SW 1271 (cell line): Measurements from ENCODE around the gene PPP2R3B.
"Not testable (repeated sequence)": the region's sequence is repeated elsewhere in the genome, so short reads cannot be mapped to it uniquely, and the experiment has no call there.

Source experiments
- DNase-seq, 2 experiments: peaks; one replicate each; lab custom pipeline; 2025; lab: John Stamatoyannopoulos, UW

PPP2R3B gene, protein sequence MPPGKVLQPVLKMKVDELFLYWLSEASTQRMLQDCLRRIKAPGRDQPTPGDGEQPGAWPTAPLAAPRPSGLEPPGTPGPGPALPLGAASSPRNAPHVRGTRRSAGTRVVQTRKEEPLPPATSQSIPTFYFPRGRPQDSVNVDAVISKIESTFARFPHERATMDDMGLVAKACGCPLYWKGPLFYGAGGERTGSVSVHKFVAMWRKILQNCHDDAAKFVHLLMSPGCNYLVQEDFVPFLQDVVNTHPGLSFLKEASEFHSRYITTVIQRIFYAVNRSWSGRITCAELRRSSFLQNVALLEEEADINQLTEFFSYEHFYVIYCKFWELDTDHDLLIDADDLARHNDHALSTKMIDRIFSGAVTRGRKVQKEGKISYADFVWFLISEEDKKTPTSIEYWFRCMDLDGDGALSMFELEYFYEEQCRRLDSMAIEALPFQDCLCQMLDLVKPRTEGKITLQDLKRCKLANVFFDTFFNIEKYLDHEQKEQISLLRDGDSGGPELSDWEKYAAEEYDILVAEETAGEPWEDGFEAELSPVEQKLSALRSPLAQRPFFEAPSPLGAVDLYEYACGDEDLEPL

DNA sequence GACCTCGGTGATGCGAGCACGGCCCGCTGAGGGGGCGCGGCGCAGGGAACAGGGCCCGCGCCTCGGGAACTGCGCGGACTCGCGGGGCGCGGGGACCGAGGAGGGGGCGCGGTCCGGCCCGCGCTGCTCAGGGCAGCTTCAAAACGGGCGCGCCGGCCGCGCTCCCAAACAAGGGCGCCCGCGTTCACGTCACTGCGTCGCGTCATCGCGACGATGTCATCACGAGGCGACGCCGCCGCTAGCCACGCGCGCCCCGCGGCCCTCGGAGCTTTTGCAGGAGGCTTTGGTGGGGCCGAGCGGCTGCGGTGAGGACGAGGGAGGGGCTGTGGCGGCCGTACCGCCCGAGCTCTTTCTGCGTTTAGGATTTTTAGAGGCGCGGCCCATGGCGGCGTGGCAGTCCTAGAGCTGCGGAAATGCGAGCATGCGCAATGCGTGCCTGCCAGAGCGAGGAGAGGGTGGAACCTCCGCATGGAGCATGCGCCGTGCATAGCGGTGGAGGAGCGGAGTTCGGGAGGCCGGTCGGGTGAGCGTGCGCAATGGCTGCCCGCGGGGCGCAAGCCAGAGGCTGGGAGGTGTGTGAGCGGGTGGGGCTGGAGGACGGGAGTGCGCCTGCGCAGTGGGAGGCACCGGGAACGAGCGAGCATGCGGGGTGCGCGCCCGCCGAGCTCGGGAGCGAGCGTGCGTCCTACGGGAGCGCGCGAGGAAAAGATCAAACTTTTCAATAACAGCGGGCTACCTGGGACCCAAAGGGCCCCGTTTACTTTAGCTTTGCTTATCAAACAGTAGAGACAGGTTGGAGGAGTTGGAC, at the start of gene PPP2R3B:
TSS of gene PPP2R3B (minus strand) at position 140 of the 808 bp plus-strand sequence. CDS start 216 bp downstream, outside the sequence.
- DNase-seq, result no peak

DNA sequence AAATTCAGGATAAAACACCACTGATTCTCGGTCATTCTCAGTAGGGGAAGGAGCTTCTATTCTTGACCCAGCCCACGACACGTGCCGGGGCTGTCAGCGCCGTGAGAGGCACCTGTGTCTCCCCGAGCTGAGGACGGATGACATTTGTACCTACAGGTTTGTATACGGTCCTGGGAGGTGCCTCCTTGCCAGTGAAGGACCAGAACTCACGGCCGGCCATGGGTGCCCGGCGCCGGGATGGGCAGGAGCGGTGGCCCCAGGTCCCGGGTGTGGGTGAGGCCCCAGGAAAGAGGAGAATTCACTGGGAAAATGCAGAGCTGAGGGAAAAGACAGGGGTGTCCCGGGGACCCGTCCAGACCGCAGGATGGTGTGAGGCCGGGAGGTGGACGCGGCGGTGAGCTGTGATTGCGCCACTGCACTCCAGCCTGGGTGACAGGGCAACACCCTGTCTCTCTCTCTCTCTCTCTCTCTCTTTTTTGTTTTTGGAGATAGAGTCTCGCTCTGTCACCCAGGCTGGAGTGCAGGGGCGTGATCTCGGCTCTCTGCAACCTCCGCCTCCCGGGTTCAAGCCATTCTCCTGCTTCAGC, 48.9 kb upstream of the PPP2R3B start:
- no peak for DNase-seq

DNA sequence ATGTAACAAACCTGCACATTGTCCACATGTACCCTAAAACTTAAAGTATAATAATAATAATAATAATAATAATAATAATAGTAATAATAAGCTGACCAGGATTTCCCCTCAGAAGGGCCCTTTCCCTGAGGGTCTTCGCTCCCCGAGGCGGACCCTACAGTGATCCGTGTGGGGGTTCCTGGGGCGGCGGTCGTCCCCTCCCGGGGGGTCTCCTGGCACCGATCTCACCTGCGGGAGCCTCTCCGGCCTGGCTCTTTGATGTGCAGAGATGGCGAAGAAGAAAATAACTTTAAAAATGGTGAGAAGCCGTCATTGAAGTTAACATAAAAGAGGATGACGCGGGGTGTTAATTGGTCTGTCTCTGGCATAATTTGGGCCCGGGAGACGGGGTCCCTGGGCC, 48.2 kb upstream of the PPP2R3B start:
- no peak for DNase-seq

DNA sequence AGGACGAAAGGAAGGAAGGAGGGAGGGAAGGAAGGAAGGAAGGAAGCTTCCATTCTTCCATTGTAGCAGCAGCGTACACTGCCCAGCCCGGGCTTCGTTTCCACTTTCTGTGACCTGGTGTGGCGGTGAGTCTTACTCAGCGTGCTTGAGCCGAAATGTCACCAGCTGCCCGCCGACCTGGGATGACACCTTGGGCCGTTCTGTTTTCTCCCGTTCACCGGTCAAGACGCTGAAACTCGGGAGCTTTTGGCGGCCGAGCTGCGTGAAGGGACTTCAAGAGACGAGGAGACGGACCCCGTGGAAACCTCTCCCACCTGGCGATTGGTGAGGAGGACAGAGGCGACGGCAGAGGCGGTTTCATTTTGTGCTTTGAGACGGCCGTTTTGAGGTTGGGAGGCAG, 47.1 kb upstream of the PPP2R3B start:
- no peak for DNase-seq

DNA sequence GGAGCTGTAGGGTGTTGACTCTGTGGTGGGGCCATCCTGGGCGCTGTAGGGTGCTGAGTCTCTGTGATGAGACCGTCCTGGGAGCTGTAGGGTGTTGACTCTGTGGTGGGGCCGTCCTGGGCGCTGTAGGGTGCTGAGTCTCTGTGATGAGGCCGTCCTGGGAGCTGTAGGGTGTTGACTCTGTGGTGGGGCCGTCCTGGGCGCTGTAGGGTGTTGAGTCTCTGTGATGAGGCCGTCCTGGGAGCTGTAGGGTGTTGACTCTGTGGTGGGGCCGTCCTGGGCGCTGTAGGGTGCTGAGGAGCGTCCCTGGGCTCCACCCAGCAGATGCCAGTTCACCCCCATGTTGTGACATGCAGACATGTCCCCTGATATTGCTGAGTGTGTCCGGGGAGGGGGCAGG, 46.0 kb upstream of the PPP2R3B start:
- DNase-seq, result not testable (repeated sequence)

DNA sequence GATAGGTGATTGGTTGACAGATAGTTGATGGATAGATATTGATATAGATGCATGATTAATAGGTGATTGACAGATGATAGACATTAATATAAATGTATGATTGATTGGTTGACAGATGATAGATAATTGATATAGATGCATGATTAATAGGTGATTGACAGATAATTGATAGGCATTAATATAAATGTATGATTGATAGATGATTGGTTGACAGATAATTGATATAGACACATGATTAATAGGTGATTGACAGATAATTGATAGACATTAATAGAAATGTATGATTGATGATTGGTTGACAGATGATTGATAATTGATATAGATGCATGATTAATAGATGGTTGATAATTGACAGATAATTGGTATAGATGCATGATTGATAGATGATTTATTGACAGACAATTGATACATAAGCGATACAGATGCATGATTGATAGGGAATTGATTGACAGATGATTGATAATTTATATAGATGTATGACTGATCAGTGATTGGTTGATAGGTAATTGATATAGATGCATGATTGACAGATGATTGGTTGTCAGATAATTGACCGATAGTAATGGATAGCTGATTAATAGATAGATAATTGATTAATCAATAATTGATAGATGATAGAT, 44.9 kb upstream of the PPP2R3B start:
- no peak for DNase-seq

DNA sequence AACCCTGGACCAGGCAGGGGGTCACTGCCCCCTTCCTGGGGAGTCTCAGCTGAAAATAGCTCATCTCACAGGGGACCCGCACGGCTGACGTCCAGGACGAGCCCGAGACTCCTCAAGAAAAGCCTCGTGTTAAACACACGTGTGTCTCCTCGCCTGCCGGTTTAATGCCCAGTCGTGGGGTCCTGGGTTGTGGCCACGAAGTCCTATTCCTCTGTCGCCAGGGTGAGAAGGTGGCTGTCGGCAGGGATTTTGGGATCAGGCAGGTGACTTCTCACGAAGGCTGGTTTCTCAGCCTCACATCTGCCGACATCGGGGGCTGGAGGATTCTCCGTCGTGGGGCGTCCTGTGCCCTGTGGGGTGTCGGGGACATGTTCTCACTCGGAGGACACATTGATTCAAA, 44.3 kb upstream of the PPP2R3B start:
- DNase-seq, result no peak

DNA sequence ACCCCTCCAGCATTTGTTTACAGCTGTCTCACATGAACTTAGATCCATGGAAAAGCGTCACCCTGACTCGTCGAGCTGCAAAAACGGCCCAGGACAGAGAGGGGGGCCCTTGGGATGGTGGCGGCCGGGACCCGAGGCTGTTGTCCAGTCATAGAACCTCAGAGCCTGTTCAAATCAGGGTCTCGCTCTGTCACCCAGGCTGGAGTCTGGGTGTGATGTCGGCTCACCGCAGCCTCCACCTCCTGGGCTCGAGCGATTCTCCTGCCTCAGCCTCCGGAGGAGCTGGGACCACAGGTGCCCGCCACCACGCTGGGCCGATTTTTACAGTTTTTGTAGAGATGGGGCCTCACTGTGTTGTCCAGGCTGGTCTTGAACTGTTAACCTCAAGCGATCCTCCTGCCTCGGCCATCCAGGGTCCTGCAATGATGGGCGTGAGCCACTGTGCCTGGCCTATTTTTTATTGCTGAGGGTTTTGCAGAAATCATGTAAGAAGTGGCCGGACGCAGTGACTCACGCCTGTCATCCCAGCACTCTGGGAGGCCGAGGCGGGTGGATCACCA, 42.6 kb upstream of the PPP2R3B start:
- DNase-seq, result no peak

DNA sequence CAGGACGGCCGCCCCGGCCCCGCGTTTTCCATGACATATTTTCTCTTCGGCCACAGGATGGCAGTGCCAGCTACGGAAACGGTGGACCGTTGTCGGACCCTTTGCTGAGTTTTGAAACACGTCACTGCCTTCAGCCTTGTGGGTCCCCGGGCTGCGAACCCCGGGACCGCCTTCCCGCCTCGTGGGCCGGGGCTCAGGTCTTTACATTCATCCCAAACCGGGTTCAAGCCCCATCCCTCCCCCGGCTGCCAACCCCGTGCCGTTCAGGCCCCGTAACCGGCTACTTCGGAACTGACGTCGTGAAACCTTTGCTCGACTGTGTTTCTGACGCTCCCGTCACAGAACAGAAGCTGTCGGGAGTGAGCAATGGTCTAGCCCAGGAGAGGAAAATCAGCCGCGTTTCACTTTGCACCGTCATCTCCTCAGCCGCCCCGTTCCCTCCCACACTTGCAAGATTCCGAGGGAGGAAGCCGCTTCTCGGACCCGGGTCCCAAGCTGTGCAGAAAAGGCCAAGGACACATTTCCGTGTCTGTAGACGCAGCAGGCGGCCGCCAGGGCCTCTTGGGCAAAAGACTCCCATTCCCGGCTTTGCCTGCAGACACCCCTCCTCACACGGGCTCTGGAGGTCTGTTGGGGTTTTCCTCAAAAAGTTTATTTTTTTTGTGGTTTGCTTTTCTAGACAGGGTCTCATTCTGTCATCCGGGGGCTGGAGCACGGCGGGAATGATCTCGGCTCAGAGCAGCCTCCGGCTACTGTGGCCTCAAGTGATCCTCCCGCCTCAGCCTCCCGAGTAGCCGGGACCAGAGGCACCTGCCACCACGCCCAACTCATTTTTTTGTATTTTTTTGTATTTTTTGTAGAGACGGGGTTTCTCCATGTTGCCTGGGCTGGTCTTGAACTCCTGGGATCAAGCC, 41.4 kb upstream of the PPP2R3B start:
- DNase-seq, result no peak

DNA sequence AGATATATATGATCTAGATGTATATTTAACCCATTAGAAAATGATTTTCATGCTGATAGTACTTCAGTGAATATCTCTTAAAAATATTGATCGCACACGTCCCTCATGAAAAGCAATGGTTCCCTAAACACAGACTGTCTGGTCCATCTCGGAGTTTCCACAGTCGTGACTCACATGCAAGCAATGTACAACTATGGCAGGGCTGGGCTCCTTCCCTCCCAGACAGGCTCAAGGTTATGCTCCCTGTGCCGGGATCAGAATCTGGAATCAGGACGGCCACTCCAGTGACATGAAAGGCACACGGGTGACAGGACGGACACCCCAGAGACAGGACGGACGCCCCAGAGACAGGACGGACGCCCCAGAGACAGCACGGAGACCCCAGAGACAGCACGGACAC, 40.2 kb upstream of the PPP2R3B start:
- DNase-seq, result peak in 1 of 2 experiments; percentile 0

DNA sequence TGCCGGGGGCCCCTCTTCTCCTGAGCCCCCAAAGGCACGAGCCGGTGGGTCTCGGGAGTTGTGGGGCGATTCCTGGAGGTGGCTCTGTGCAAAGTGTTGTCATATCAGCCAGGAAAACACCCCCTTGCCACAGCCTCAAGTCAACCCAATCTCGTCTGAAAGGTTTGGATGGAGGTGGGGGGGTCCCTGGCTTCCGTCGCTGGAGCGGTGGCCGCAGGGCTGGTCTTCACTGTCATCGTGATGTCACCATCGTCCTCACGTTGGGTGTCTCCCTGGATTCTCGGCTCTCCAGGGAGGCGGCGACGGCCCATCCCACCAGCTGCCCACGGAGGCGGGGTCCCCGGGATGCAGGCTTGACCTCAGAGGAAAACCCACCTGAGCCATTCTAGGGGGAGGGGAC, 38.3 kb upstream of the PPP2R3B start:
- no peak for DNase-seq

DNA sequence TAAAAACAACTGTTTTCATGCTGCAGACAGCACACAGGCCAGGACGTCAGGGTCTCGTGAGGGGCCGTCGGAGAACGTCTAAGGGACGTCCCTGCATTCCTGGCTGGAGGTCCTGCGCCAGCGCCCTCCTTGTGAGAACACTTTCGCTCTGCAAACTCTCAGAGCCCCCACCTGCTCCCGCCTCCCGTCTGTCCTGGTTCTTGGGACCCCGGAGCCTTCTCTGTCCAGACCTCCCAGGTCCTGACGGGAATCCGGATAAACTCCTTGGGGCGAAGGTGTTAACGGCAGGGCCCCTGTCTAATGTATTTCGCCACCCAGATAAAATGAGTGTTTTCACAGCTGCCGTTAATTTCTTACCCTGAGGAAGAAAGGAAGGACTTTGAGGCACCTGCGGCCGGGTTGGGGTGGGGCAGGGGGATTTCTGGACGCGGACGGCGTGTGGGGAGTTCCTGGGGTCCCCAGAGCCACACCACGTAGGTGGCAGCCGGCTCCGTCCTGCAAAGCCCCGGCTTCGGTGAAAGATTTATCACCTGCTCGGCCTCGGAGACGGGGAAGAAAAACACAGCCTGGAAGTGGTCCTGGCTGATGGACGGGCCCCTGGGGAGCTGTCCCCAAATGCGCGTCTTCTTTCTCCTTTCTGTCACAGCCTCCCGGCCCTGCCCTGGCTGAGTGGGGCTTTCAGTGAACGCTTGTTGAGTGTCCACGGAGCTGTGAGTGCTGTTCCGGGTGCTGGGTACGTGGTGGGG, 35.1 kb upstream of the PPP2R3B start:
- no peak for DNase-seq

DNA sequence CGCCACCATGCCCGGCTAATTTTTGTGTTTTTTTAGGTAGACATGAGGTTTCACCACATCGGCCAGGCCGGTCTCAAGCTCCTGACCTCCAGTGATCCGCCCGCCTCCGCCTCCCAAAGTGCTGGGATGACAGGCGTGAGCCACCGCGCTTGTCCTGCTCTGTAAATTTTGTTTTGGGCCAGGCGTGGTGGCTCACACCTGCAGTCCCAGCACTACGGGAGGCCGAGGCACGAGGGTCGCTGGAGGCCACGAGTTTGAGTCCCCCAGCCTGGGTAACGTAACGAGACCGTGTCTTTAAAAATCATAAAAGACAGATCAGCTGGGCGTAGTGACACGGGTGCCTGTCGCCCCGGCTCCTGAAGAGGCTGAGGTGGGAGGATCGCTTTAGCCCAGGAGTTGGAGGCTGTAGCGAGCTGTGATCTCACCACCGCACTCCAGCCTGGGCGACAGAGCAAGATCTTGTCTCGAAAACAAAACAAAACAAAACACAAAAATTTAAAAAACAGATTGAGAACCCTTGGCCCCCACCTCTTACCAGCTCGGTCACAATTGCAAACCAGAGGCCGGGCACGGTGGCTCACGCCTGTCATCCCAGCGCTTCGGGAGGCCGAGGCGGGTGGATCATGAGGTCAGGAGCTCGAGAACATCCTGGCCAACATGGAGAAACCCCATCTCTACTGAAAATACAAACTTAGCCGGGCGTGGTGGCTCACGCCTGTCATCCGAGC, 34.0 kb upstream of the PPP2R3B start:
- no peak for DNase-seq

DNA sequence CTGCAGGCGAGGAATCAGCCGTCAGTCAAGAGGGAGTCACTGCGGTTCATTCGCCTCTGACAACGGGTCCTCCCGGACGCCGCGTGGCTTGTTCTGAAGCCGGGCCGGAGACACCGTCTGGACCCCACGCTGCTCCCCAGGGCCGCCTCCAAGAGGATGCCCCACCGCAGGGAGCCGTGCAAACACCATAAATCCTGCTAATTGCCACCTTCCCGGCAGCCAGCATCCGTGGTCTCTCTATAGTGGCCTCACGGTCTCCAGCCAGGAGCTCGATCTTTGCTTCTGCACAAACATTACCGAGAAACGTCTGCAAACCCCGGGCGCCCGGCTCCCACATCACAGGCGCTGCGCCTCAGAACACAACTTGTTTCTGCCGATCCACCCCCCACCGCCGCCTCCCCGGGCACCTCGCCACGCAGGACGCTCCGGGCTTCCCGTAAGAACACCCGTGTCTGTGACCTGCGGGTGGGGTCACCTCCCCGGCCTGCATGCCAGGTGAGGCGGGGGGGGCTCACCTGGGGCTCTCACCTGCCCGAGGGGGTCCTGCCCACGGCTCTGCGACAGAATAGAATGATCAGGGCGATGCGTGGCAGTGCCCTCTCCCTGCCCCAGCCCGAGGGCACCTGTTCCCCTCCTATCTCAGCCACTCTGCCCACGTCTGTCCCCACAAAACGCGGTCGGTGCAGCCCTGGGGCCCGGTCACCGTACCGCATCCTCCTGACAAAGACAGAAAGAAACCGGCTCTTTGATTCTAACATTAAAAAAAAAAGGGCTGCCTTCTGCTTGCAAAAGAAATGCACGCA, 32.4 kb upstream of the PPP2R3B start:
- no peak for DNase-seq

DNA sequence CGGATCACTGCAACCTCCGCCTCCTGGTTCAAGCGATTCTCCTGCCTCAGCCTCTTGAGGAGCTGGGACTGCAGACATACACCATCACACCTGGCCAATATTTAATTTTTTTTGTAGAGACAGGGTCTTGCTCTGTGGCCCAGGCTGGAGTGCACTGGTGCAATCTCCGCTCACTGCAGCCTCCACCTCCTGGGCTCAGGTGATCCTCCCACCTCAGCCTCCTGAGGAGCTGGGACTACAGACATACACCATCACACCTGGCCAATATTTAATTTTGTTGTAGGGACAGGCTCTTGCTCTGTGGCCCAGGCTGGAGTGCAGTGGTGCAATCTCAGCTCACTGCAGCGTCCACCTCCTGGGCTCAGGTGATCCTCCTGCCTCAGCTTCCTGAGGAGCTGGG, 28.8 kb upstream of the PPP2R3B start:
- DNase-seq, result not testable (repeated sequence)

DNA sequence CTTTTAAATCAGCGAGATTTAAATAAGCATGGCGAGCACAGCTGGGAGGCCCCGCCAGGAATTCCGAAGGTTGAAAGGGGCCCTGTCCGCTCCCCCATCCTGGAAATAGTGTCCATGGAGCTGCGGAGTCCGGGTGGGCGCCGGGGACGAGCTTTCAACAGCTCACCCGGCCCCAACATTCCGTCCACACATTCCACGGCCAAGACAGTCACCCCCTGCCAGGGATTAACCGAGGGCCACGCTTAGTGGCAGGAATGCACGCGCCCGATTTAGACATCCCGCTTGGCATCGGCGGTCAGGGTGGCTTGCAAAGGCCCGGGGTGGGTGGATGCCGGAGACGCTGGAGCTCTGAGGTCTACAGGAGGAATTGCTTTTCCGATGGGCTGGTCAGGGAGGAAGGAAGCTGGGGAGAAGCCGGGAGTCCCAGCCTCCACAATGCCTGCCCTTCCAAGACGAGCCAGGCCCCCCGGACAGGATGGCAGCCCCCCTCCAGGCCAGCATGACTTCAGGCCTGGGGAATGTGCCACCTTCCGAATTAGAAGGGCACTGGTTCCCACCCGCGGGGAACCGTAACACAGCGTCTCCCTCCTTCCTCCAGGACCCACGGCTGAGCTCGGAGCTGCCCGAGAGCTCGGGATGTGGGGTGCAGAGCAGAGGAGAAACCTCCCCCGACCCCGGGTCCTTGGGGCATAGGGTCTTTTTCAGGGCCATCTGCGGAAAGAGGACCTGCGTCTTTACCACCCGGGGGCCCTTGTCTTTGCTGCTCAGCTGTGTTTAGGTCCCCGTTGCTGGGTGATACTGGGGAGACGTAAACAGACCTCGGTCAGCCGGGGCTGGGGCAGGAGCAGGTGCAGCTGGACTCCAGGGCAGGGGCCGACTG, 26.9 kb upstream of the PPP2R3B start:
- DNase-seq, result no peak

DNA sequence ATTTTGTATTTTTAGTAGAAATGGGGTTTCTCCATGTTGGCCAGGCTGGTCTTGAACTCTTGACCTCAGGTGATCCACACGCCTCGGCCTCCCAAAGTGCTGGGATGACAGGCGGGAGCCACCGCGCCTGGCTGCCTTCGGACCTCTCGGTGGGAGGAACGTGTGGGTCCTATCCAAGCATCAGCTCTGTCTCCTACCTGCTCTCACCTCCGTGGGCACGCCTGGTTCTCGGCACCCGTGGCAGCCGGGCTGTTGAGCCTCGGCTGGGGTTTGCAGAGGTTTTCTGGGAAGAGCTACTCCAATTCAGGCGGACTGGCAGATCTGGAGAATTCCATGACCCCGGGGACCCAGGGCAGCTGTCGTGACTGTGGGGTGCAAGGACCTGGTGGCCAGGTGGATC, 23.6 kb upstream of the PPP2R3B start:
- no peak for DNase-seq
